ENCODE data around the gene NF1. TPM values are rescaled to one million over a fixed set of nuclear protein-coding genes. Genes with fewer than 3 reads are reported as not detected.

The NF1 gene
- polyA plus RNA-seq, 3 donors: 1.2 to 7.4 (median 2.1) TPM

DNA sequence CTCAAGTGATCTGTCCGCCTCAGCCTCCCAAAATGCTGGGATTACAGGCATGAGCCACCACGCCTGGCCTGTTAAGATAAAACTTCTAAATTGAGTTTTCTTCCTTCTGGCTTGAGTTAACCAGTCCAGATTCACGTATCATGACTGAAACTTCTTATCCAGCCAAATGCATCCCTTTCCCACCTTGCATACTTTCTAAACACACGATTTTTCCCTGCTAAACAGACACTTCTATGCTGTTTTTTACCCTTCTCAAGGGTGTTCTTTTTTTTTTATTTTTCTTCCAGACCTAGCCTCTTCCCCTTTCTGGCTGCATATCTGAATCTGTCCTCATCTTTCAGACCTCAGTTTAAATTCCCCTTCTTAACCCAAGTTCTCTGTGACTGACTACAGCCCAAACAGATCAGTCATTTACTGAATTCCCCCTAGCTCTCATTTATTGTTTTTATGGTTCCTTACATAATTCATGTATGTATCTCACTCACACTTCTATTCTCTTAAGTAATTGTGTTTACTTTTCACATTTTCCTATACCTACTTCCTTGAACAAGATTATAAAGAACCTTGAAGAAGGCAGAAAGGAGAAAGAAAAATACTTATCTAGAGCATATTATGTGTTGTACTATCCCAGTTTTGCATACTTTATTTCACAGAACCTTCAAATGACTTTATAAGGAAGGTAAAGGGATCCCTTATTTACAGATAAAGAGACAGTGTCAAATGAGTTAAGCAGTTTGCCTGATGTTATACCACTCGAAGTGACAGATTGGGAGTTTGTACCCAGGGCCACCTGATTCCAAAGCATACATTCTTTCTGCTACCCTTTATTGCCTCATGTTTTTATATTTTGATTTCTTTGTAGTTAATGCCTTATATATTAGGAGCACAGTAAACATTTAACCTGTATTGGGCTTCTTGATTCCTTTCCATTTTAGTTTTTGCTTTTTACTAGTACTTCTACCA lies 213.9 kb downstream of the NF1 start:
- H3K27ac ChIP-seq (ENCODE audit: low read depth in 1 of 2, low read length in 2 of 2): peak overlapping the region; percentile 67 to 86
- 13% methylated on average over 4 of the region's 5 CpGs for WGBS (ENCODE audit: insufficient coverage)
- TF ChIP-seq, protein P1, sequence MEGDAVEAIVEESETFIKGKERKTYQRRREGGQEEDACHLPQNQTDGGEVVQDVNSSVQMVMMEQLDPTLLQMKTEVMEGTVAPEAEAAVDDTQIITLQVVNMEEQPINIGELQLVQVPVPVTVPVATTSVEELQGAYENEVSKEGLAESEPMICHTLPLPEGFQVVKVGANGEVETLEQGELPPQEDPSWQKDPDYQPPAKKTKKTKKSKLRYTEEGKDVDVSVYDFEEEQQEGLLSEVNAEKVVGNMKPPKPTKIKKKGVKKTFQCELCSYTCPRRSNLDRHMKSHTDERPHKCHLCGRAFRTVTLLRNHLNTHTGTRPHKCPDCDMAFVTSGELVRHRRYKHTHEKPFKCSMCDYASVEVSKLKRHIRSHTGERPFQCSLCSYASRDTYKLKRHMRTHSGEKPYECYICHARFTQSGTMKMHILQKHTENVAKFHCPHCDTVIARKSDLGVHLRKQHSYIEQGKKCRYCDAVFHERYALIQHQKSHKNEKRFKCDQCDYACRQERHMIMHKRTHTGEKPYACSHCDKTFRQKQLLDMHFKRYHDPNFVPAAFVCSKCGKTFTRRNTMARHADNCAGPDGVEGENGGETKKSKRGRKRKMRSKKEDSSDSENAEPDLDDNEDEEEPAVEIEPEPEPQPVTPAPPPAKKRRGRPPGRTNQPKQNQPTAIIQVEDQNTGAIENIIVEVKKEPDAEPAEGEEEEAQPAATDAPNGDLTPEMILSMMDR (IDR thresholded peaks at IDR 0.05): no peak
- H4K20me1 ChIP-seq (ENCODE audit: insufficient read depth, low read length): peaks cover 63% of the 10 kb centered on the region
- peaks cover 27 to 53% of the 10 kb centered on the region in 2 donors for H3K4me1 ChIP-seq (ENCODE audit: control insufficient read depth in 1 of 2, insufficient read depth in 2 of 2, low read length in 2 of 2)
- H3K27me3 Mint-ChIP-seq (ENCODE audit: low read depth in 3 of 3): no peaks in the 10 kb centered on the region
- peak overlapping the region; percentile 98 for H3K4me2 ChIP-seq (replicated peaks; ENCODE audit: extremely low read depth, low read length, poor library complexity, severe bottlenecking)
- H3K79me2 ChIP-seq (ENCODE audit: insufficient read depth, low read length): peaks cover 100% of the 10 kb centered on the region
- intact Hi-C loops (cut with micrococcal nuclease): loop anchor here in 1 of 2 donors (10.0 kb wide), 1 partner anchor 484 kb away; the partner anchor contains the start of gene CRLF3
- peak overlapping the region; percentile 91 to 98 (median 96) for H3K27ac Mint-ChIP-seq
- peaks cover 52 to 55% of the 10 kb centered on the region in 2 donors for H3K36me3 Mint-ChIP-seq
- peak overlapping the region; percentile 95 for H3K4me3 Mint-ChIP-seq
- no peaks in the 10 kb centered on the region for H3K9me3 ChIP-seq (replicated peaks in 1 of 2; ENCODE audit: control insufficient read depth in 1 of 2, insufficient read depth in 1 of 2, low read length in 2 of 2)
- H3K9ac ChIP-seq (ENCODE audit: insufficient read depth, low read length, poor library complexity, severe bottlenecking): peak overlapping the region; percentile 88
- peaks cover 50% of the 10 kb centered on the region for H3K4me1 Mint-ChIP-seq
- peaks cover 0 to 3% (median 0%) of the 10 kb centered on the region in 7 donors for H3K9me3 Mint-ChIP-seq
- H2AFZ ChIP-seq (ENCODE audit: insufficient read depth, low read depth, low read length, poor library complexity, severe bottlenecking): no peak overlapping the region
- peak; percentile 65 to 83 (median 71) for DNase-seq
- H3K36me3 ChIP-seq (replicated peaks in 1 of 2; ENCODE audit: control insufficient read depth in 1 of 2, insufficient read depth in 2 of 2, low read length in 2 of 2): peaks cover 37 to 44% of the 10 kb centered on the region in 2 donors
- no peaks in the 10 kb centered on the region for H3K27me3 ChIP-seq (ENCODE audit: control insufficient read depth in 2 of 2, insufficient read depth in 2 of 2, low read length in 2 of 2)
- H3K4me3 ChIP-seq (replicated peaks in 1 of 3; ENCODE audit: low read depth in 2 of 3, low read length in 3 of 3): peak overlapping the region; percentile 90 to 100 (median 96)

DNA sequence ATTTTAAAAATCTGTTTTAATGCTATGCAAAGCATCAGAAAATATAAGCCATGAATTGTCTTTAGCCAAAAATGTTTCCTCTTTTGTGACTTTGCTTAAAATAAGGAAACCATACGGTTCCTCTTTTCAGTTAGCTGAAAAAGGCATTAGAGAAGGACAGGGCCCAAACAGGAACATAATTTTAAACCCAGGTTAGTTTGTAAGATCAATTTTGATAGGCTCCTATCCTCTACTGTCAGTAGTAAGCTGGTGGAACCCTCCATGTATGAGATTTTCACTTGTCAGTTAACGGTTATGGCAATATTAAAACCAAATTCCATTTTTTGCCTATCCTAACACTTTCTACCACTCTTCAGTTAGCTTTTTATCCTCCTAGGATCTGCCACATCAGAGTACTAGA lies 214.8 kb downstream of the NF1 start:
- Histone ChIP-seq H3K4me1 (ENCODE audit: control insufficient read depth in 1 of 2, insufficient read depth in 2 of 2, low read length in 2 of 2) (peaks cover 23 to 57% of the 10 kb centered on the region in 2 donors), H3K27me3 (ENCODE audit: control insufficient read depth in 2 of 2, insufficient read depth in 2 of 2, low read length in 2 of 2) (no peaks in the 10 kb centered on the region), H3K4me2 (replicated peaks; ENCODE audit: extremely low read depth, low read length, poor library complexity, severe bottlenecking) (peak overlapping the region; percentile 98), H3K4me3 (replicated peaks in 1 of 3; ENCODE audit: low read depth in 2 of 3, low read length in 3 of 3) (peak overlapping the region; percentile 90 to 100 (median 96)), H3K9me3 (replicated peaks in 1 of 2; ENCODE audit: control insufficient read depth in 1 of 2, insufficient read depth in 1 of 2, low read length in 2 of 2) (no peaks in the 10 kb centered on the region), H3K9ac (ENCODE audit: insufficient read depth, low read length, poor library complexity, severe bottlenecking) (peak overlapping the region; percentile 88), H2AFZ (ENCODE audit: insufficient read depth, low read depth, low read length, poor library complexity, severe bottlenecking) (no peak overlapping the region), H3K27ac (ENCODE audit: low read depth in 1 of 2, low read length in 2 of 2) (peak overlapping the region in 1 of 2 donors; percentile 86), H4K20me1 (ENCODE audit: insufficient read depth, low read length) (peaks cover 54% of the 10 kb centered on the region), H3K79me2 (ENCODE audit: insufficient read depth, low read length) (peaks cover 93% of the 10 kb centered on the region), H3K36me3 (replicated peaks in 1 of 2; ENCODE audit: control insufficient read depth in 1 of 2, insufficient read depth in 2 of 2, low read length in 2 of 2) (peaks cover 28 to 35% of the 10 kb centered on the region in 2 donors)
- no peaks in the 10 kb centered on the region for H3K27me3 Mint-ChIP-seq (ENCODE audit: low read depth in 3 of 3)
- intact Hi-C loops (cut with micrococcal nuclease): loop anchor here in 1 of 2 donors (10.0 kb wide), 1 partner anchor 485 kb away; the partner anchor contains the start of gene CRLF3
- H3K4me3 Mint-ChIP-seq: peak overlapping the region; percentile 95
- no CpG with 5 or more reads among the region's 2 CpGs for WGBS (ENCODE audit: insufficient coverage)
- H3K4me1 Mint-ChIP-seq: peaks cover 47% of the 10 kb centered on the region
- H3K9me3 Mint-ChIP-seq: peaks cover 0 to 3% (median 0%) of the 10 kb centered on the region in 7 donors
- peaks cover 45 to 48% of the 10 kb centered on the region in 2 donors for H3K36me3 Mint-ChIP-seq
- TF ChIP-seq, protein P1 (IDR thresholded peaks at IDR 0.05): no peak
- H3K27ac Mint-ChIP-seq: peak overlapping the region; percentile 91 to 98 (median 96)
- DNase-seq: peak; percentile 75 to 88 (median 78)
